ENCODE measurements around the gene ACTN4.

Gene ACTN4

GRCh38 chr19:38774181-38774950 is 126.9 kb downstream of the ACTN4 start:
- DNase-seq = no peak

DNA sequence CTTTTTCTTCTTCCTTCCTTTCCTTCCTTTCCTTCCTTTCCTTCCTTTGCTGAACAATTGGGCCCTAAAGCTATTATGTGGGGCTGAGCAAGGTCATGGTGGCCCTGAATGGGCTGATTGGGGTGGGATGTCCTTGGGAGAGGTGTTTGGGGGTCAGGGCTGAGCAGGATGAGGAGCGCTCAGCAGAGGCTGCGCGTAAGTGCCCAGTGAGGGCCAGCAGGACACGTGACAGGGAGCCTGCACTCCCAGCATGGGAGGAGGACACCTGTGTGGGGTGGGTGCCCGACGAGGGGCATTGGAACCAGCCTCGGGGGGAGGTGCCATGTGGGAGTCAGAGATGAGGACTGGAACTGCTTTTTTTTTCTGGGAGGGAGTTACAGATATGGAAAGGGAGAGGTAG is 131.3 kb downstream of the ACTN4 start:
- no peak for DNase-seq

GRCh38 chr19:38780443-38780842 is 133.0 kb downstream of the ACTN4 start:
- DNase-seq = no peak

GRCh38 chr19:38781058-38781457 is 133.6 kb downstream of the ACTN4 start:
- no peak for DNase-seq
